CD4-positive, alpha-beta T cell treated with Interleukin-6 for 4 hours (primary cell): Measurements from ENCODE around the gene MYL5.
A peak's percentile ranks its signal among the peaks of the same experiment; 100 is the strongest.
"Not testable (repeated sequence)": the region's sequence is repeated elsewhere in the genome, so short reads cannot be mapped to it uniquely, and the experiment has no call there.

Experiments used
- DNase-seq: peaks from one replicate; pipeline ENCODE4 v3.0.0-alpha.2; 2020; ENCODE audit warnings: mixed read lengths

The MYL5 gene

GRCh38 chr4:636628-637159, 37.6 kb upstream of the MYL5 start:
- DNase-seq = no peak

GRCh38 chr4:637536-638280, 36.6 kb upstream of the MYL5 start:
- DNase-seq = no peak

- not testable (repeated sequence) for DNase-seq
Measured at GRCh38 chr4:642366-642765, 32.0 kb upstream of the MYL5 start.

- peak; percentile 62 for DNase-seq
Measured at GRCh38 chr4:646460-646859, 27.9 kb upstream of the MYL5 start.

- no peak for DNase-seq
Measured at GRCh38 chr4:647481-647880, 26.9 kb upstream of the MYL5 start.

- DNase-seq = no peak
Measured at GRCh38 chr4:648579-649292, 25.6 kb upstream of the MYL5 start.

GRCh38 chr4:649293-649625, 25.1 kb upstream of the MYL5 start:
- no peak for DNase-seq

- DNase-seq = no peak
Measured at GRCh38 chr4:649751-650310, 24.5 kb upstream of the MYL5 start.

- no peak for DNase-seq
Measured at GRCh38 chr4:650461-650860, 23.9 kb upstream of the MYL5 start.

GRCh38 chr4:650951-651883, 23.1 kb upstream of the MYL5 start:
- DNase-seq = no peak

- DNase-seq = no peak
Measured at GRCh38 chr4:651884-652642, 22.3 kb upstream of the MYL5 start.

- DNase-seq = no peak
Measured at GRCh38 chr4:653080-653821, 21.1 kb upstream of the MYL5 start.

GRCh38 chr4:653831-654502, 20.4 kb upstream of the MYL5 start:
- DNase-seq = no peak

- DNase-seq = no peak
Measured at GRCh38 chr4:654503-654845, 19.9 kb upstream of the MYL5 start.

- DNase-seq = no peak
Measured at GRCh38 chr4:654871-655463, 19.4 kb upstream of the MYL5 start.

GRCh38 chr4:655464-656151, 18.7 kb upstream of the MYL5 start:
- no peak for DNase-seq

GRCh38 chr4:656436-657337, 17.7 kb upstream of the MYL5 start:
- no peak for DNase-seq

GRCh38 chr4:657338-657833, 17.0 kb upstream of the MYL5 start:
- no peak for DNase-seq
